K562 (cell line): ENCODE data around the gene TECTA. TPM values are rescaled to one million over a fixed set of nuclear protein-coding genes. Genes with fewer than 3 reads are reported as not detected.
A peak's percentile ranks its signal among the peaks of the same experiment; 100 is the strongest.

ENCODE experiments used
- ATAC-seq: fragments of 200-7000 bp; cut with Tn5 transposase; 3 replicates; pipeline ENCODE4 v1.9.1; 2020; ENCODE audit warnings: moderate library complexity
- Bru-seq: library from RNA; stranded (reverse); fragments of 400-500 nt; gene quantifications from one replicate; lab custom pipeline; 2021; lab: Mats Ljungman, UMichigan
- BruChase-seq, 2 experiments: library from RNA; stranded (reverse); fragments of 400-500 nt; gene quantifications; one replicate each; lab custom pipeline; 2021; lab: Mats Ljungman, UMichigan
- BruUV-seq: library from RNA; stranded (reverse); fragments of 400-500 nt; replicated peaks from 2 replicates; lab custom pipeline; 2021; lab: Mats Ljungman, UMichigan
- CTCF ChIA-PET: fragments of 300-600 bp; formaldehyde crosslinking; extraction: SDS; loops from one replicate; lab custom pipeline; 2021; ENCODE audit warnings: low intra/inter-chr PET ratio; lab: Yijun Ruan, JAX
- POLR2A ChIA-PET: fragments of 300-600, 350-650 bp; sonication (Branson Sonifier 250); formaldehyde crosslinking; extraction: SDS; loops from one replicate; lab custom pipeline; 2021; ENCODE audit warnings: antibody characterized with exemption, inconsistent platforms; lab: Yijun Ruan, JAX
- DNase-seq, 4 experiments: peaks; one replicate each; pipeline versions ENCODE4 v3.0.0 to v3.0.0-alpha.2; 2011 to 2018; ENCODE audit warnings: low spot score in 3 of 4, mixed read lengths in 3 of 4; ENCODE audit errors: extremely low read depth in 1 of 4
- FAIRE-seq: peaks from 2 replicates; lab custom pipeline; 2011; peaks lifted over from hg19 to GRCh38; lab: Jason Lieb, UNC
- H2AFZ ChIP-seq: 2 replicates; pipeline ENCODE4 v1.6.0; 2011; ENCODE audit warnings: low read depth, low read length, control low read depth, inconsistent platforms
- H3K27ac ChIP-seq: fragments of 200-600 bp; 3 replicates; pipeline ENCODE4 v1.8.0; 2011; ENCODE audit warnings: low read depth, mild to moderate bottlenecking, control low read depth, inconsistent platforms, low read length, moderate library complexity, mixed read lengths; ENCODE audit errors: extremely low read depth
- H3K27me3 ChIP-seq, 2 experiments: fragments of 300-600 bp in 1 of 2; 2 replicates in 1 of 2; 3 replicates in 1 of 2; pipeline versions ENCODE4 v1.6.0 to v1.8.0; 2011; ENCODE audit warnings: inconsistent platforms in 2 of 2, low read length in 2 of 2, mild to moderate bottlenecking in 1 of 2, mixed read lengths in 1 of 2, moderate library complexity in 1 of 2; ENCODE audit not compliant: control insufficient read depth in 2 of 2, insufficient read depth in 2 of 2
- H3K36me3 ChIP-seq: fragments of 300-600 bp; 3 replicates; pipeline ENCODE4 v1.8.0; 2011; ENCODE audit warnings: mild to moderate bottlenecking, low read length, inconsistent platforms; ENCODE audit not compliant: control insufficient read depth, insufficient read depth
- H3K4me1 ChIP-seq, 2 experiments: fragments of 200-600 bp in 1 of 2; replicated peaks in 1 of 2; 2 replicates in 1 of 2; 3 replicates in 1 of 2; pipeline versions ENCODE4 v1.5.1 to v1.8.0; 2011; ENCODE audit warnings: inconsistent platforms in 2 of 2, low read length in 2 of 2, mild to moderate bottlenecking in 1 of 2, mixed read lengths in 1 of 2, moderate library complexity in 1 of 2; ENCODE audit not compliant: control insufficient read depth in 2 of 2, insufficient read depth in 2 of 2
- H3K4me2 ChIP-seq: 2 replicates; pipeline ENCODE4 v1.6.1; 2011; ENCODE audit warnings: low read length, control low read depth, inconsistent platforms, mixed read lengths; ENCODE audit not compliant: insufficient read depth
- H3K4me3 ChIP-seq: fragments of 200-600 bp; sonication (generic), shearing (Covaris generic); 2 replicates; pipeline ENCODE4 v1.5.1; 2016; ENCODE audit warnings: control low read depth, inconsistent platforms
- H3K79me2 ChIP-seq: fragments of 200-600 bp; 3 replicates; pipeline ENCODE4 v1.8.0; 2011; ENCODE audit warnings: low read length, inconsistent platforms; ENCODE audit not compliant: control insufficient read depth, insufficient read depth
- H3K9ac ChIP-seq, 2 experiments: 2 replicates each; pipeline versions ENCODE4 v1.6.0 to v1.6.1; 2011; ENCODE audit warnings: low read depth in 2 of 2, low read length in 2 of 2, control low read depth in 1 of 2, inconsistent platforms in 1 of 2, mild to moderate bottlenecking in 1 of 2, mixed read lengths in 1 of 2; ENCODE audit not compliant: insufficient read depth in 1 of 2
- H3K9me1 ChIP-seq: one replicate; pipeline ENCODE4 v1.6.0; 2011; ENCODE audit warnings: inconsistent platforms, mild to moderate bottlenecking, low read length, moderate library complexity; ENCODE audit not compliant: control insufficient read depth, insufficient read depth
- H3K9me3 ChIP-seq: replicated peaks from 2 replicates; pipeline ENCODE4 v1.5.1; 2011; ENCODE audit warnings: low read depth, low read length, inconsistent platforms; ENCODE audit not compliant: control insufficient read depth, insufficient read depth
- H4K20me1 ChIP-seq: replicated peaks from 2 replicates; pipeline ENCODE4 v1.6.1; 2011; ENCODE audit warnings: low read length, inconsistent platforms, mixed read lengths; ENCODE audit not compliant: control insufficient read depth, insufficient read depth
- FOS ChIP-seq: IDR thresholded peaks from 3 replicates; pipeline ENCODE4 v1.6.1; 2011; ENCODE audit not compliant: insufficient read length; ENCODE audit errors: extremely low read depth
- GTF2E2 ChIP-seq: fragments of 200-800 bp; sonication (Bioruptor generic); IDR thresholded peaks from 2 replicates; pipeline ENCODE4 v1.6.1; 2016; ENCODE audit warnings: missing genetic modification characterization, missing compliant biosample characterization
- HMG20B ChIP-seq: fragments of 250-450 bp; sonication (Bioruptor Pico); IDR thresholded peaks from 2 replicates; pipeline ENCODE4 v1.5.0; 2021; ENCODE audit warnings: mild to moderate bottlenecking
- HNRNPH1 ChIP-seq: fragments of 200-400 bp; formaldehyde crosslinking; optimal IDR thresholded peaks from 2 replicates; pipeline ENCODE3; 2017; ENCODE audit warnings: low read depth, mild to moderate bottlenecking, low read length, moderate library complexity
- MAX ChIP-seq: sonication (generic); formaldehyde crosslinking; IDR thresholded peaks from 2 replicates; pipeline ENCODE4 v1.9.0; 2022; ENCODE audit warnings: mild to moderate bottlenecking, missing genetic modification reagents
- MCM7 ChIP-seq, 2 experiments: fragments of 450-650 bp; IDR thresholded peaks; 2 replicates each; pipeline ENCODE4 v1.6.1; 2016 to 2018
- NCOA1 ChIP-seq: fragments of 450-650 bp; IDR thresholded peaks from 2 replicates; pipeline ENCODE4 v1.6.1; 2016; ENCODE audit warnings: low read depth
- NCOR1 ChIP-seq: fragments of 450-650 bp; IDR thresholded peaks from 2 replicates; pipeline ENCODE4 v1.6.1; 2016; ENCODE audit warnings: mild to moderate bottlenecking, moderate library complexity
- SAFB ChIP-seq: fragments of 200-400 bp; formaldehyde crosslinking; IDR thresholded peaks from 2 replicates; pipeline ENCODE4 v1.6.1; 2017; ENCODE audit warnings: low read depth, low read length, borderline replicate concordance
- SIN3A ChIP-seq, 2 experiments: fragments of 150-350 bp in 1 of 2; IDR thresholded peaks; 2 replicates each; pipeline ENCODE4 v1.6.1; 2011 to 2016; ENCODE audit warnings: borderline replicate concordance in 2 of 2, low read depth in 2 of 2, low read length in 2 of 2, mild to moderate bottlenecking in 2 of 2, moderate library complexity in 2 of 2; ENCODE audit not compliant: control insufficient read depth in 1 of 2
- ZBTB17 ChIP-seq: fragments of 450-650 bp; formaldehyde crosslinking; IDR thresholded peaks from 2 replicates; pipeline ENCODE4 v1.4.0; 2020; ENCODE audit warnings: mild to moderate bottlenecking
- ZBTB26 ChIP-seq: fragments of 450-650 bp; formaldehyde crosslinking; IDR thresholded peaks from 2 replicates; pipeline ENCODE4 v1.4.0; 2022; ENCODE audit warnings: missing genetic modification characterization
- ZNF398 ChIP-seq: fragments of 250-450 bp; sonication (Bioruptor Pico); IDR thresholded peaks from 2 replicates; pipeline ENCODE4 v1.8.0; 2021; ENCODE audit warnings: moderate library complexity, mild to moderate bottlenecking, inconsistent platforms
- ZNF764 ChIP-seq: fragments of 250-450 bp; sonication (Bioruptor Pico); IDR thresholded peaks from 2 replicates; pipeline ENCODE4 v1.4.0; 2020; ENCODE audit warnings: low read depth, mild to moderate bottlenecking, moderate library complexity
- WGBS: fragments of 100-300 bp; shearing (Covaris generic); methylation state at CpG from one replicate; pipeline ENCODE4 v1.1.6; 2016; ENCODE audit warnings: low coverage, mixed read lengths; ENCODE audit not compliant: insufficient coverage; ENCODE audit errors: missing lambda C conversion rate; 5-methylcytosine and 5-hydroxymethylcytosine counted together
- in situ Hi-C: fragments of 300-500 bp; cut with MboI; formaldehyde crosslinking; loops from 4 replicates; pipeline ENCODE4 v1.15.0; 2018; ENCODE audit warnings: inconsistent platforms, mixed read lengths
- intact Hi-C: fragments of 100-400 bp; cut with micrococcal nuclease; formaldehyde crosslinking; loops from 2 replicates; pipeline ENCODE4 v1.14.2; 2022
- long read RNA-seq, 3 experiments: library from polyadenylated mRNA in 2 of 3; library from RNA in 1 of 3; unstranded in 2 of 3; stranded (forward) in 1 of 3; transcript quantifications; one replicate each; pipeline ENCODE4 v2.0.0, GENCODE V29; 2019 to 2022
- polyA minus RNA-seq, 3 experiments: library from RNA; depleted of rRNA, polyadenylated mRNA; stranded (reverse); fragments of >200 nt; gene quantifications; 2 replicates each; pipeline ENCODE4 v1.2.3, GENCODE V29; 2011
- polyA plus RNA-seq, 8 experiments: library from polyadenylated mRNA; depleted of rRNA in 4 of 8; stranded (reverse) in 5 of 8; unstranded in 3 of 8; fragments of >200 nt; fragmentation: Nextera tagmentation in 2 of 8; fragmentation: Illumina TruSeq in 1 of 8; extraction: Ambion mirVana in 2 of 8; extraction: Trizol in 1 of 8; gene quantifications; 2 replicates each; pipeline versions ENCODE4 v1.2.1 to v1.2.3, GENCODE V29; 2011 to 2014; ENCODE audit warnings: inconsistent platforms in 1 of 8, missing spikeins in 1 of 8
- total RNA-seq, 7 experiments: library from RNA; depleted of rRNA in 6 of 7; stranded (reverse); fragments of >200 nt in 6 of 7; fragmentation: Illumina TruSeq in 2 of 7; extraction: Trizol in 2 of 7; gene quantifications; 2 replicates each; pipeline versions ENCODE4 v1.2.1 to v1.2.3, GENCODE V29; 2011 to 2021; ENCODE audit warnings: low replicate concordance in 1 of 7
- TF ChIP-seq, protein P1 (sequence below): sonication (generic); formaldehyde crosslinking; IDR thresholded peaks from 2 replicates; pipeline ENCODE4 v1.5.0; 2020; ENCODE audit warnings: missing genetic modification reagents

The TECTA gene
- 0.05 TPM in 1 of 2 replicates, not detected in the other for total RNA-seq (2011; cell fraction: chromatin; rRNA removed; ENCODE audit: low replicate concordance)
- total RNA-seq (2011; cell fraction: nucleolus; rRNA removed): under 0.01 TPM in 1 of 2 replicates, not detected in the other
- total RNA-seq (2011; cell fraction: nucleoplasm; rRNA removed): not detected in 2 replicates
- total RNA-seq (2014; rRNA removed) (under 0.01 TPM in 1 of 2 replicates, not detected in the other), total RNA-seq (2014; rRNA removed; fragmentation: Illumina TruSeq; extraction: Trizol) (not detected in 2 replicates), total RNA-seq (2015; rRNA removed; fragmentation: Illumina TruSeq; extraction: Trizol) (0.04 TPM in 1 of 2 replicates, not detected in the other), total RNA-seq (2021) (not detected in 2 replicates), polyA plus RNA-seq (2011; rRNA removed) (0.09 TPM in 1 of 2 replicates, not detected in the other), polyA plus RNA-seq (2014; fragmentation: Illumina TruSeq; extraction: Trizol) (0.03 TPM in 1 of 2 replicates, not detected in the other), polyA plus RNA-seq (2014; fragmentation: Nextera tagmentation; extraction: Ambion mirVana) (not detected), polyA plus RNA-seq (2014; rRNA removed) (0.03 and 0.07 TPM in 2 replicates), polyA minus RNA-seq (2011; rRNA and poly(A)+ RNA removed) (0.03 TPM in 1 of 2 replicates, not detected in the other), Bru-seq, nascent RNA (percentile 1 among the genes with signal in this experiment), BruChase-seq, experiment 1, labeled RNA remaining after a 2-hour chase (percentile 5 among the genes with signal in this experiment), BruChase-seq, experiment 2, labeled RNA remaining after a 6-hour chase (percentile 3 among the genes with signal in this experiment)
- polyA plus RNA-seq (2011; cell fraction: cytosol; rRNA removed): not detected in 2 replicates
- 0.04 TPM in 1 of 2 replicates, not detected in the other for polyA plus RNA-seq (2011; cell fraction: nucleus; rRNA removed)
- 0.03 and 0.08 TPM in 2 replicates for polyA plus RNA-seq (2012)
- not detected in 2 replicates for polyA minus RNA-seq (2011; cell fraction: cytosol; rRNA and poly(A)+ RNA removed)
- polyA minus RNA-seq (2011; cell fraction: nucleus; rRNA and poly(A)+ RNA removed): not detected in 2 replicates
- long read RNA-seq, experiment 1: 0 reads
- long read RNA-seq, experiment 2: 0 reads
- long read RNA-seq, experiment 3: 0 reads

DNA sequence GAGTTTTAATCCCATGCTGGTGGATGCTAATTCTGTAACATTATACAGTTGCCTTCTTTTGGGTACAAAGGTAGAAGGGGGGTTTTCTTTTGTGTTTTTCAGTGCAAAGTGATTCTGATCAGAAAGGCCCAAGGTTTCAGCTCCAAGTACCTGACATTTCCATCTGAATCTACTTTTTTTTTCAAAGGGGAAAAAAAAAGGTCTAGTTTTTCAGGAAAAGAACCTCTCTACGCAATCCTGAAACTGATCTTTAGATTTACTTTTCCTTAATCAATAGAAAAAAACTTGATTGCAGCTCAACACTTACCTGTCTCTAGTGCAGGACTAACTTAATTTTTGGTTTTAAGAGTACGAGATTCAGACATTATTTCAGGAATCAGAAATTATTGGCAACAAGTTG lies at the start of gene TECTA:
TSS of gene TECTA (plus strand) at position 301 of the 400 bp plus-strand sequence. CDS start 1,423 bp downstream, outside the sequence.
- intact Hi-C loops: no loop called here
- POLR2A ChIA-PET: interaction anchor here (0.8 kb wide), 1 partner anchor 20 kb away, joined by 3 read pairs; no protein-coding TSS in a partner anchor
- WGBS: 0% methylated on average over 2 of the region's 2 CpGs
- no peak within 1 kb of the TSS for H3K4me3 ChIP-seq
- no peaks in the 10 kb centered on the region for H3K4me1 ChIP-seq
- no peak within 1 kb of the TSS for H2AFZ ChIP-seq
- peaks cover 4 to 21% of the 10 kb centered on the region in 2 experiments; a peak in 4 of 5 replicates for H3K27me3 ChIP-seq
- H4K20me1 ChIP-seq: no peaks in the 10 kb centered on the region
- CTCF ChIA-PET: no interaction called here
- no peaks in the 10 kb centered on the region for H3K79me2 ChIP-seq
- H3K27ac ChIP-seq: no peak within 1 kb of the TSS
- H3K36me3 ChIP-seq: no peaks in the 10 kb centered on the region
- FAIRE-seq (no peak), ATAC-seq (no peak), DNase-seq (no peak)
- in situ Hi-C loops: no loop called here
- no peak within 1 kb of the TSS for H3K4me2 ChIP-seq
- no peak within 1 kb of the TSS for H3K9ac ChIP-seq
- no peaks in the 10 kb centered on the region for H3K9me3 ChIP-seq
- H3K9me1 ChIP-seq: no peaks in the 10 kb centered on the region
- BruUV-seq: no TSS peak
- TF ChIP-seq GTF2E2 (tag) (no peak), NCOA1 (no peak), MAX (CRISPR knock-in tag) (no peak), ZBTB26 (CRISPR knock-in tag) (no peak), FOS (no peak), ZBTB17 (no peak), HNRNPH1 (no peak), SAFB (no peak), NCOR1 (no peak), MCM7 (IDR thresholded peaks at IDR 0.05) (no peak), ZNF398 (no peak), SIN3A (IDR thresholded peaks at IDR 0.05; ENCODE audit: borderline replicate concordance in 2 of 2, control insufficient read depth in 1 of 2, low read depth in 2 of 2, low read length in 2 of 2) (no peak), ZNF764 (no peak), HMG20B (CRISPR knock-in tag) (no peak)
- TF ChIP-seq, protein P1, sequence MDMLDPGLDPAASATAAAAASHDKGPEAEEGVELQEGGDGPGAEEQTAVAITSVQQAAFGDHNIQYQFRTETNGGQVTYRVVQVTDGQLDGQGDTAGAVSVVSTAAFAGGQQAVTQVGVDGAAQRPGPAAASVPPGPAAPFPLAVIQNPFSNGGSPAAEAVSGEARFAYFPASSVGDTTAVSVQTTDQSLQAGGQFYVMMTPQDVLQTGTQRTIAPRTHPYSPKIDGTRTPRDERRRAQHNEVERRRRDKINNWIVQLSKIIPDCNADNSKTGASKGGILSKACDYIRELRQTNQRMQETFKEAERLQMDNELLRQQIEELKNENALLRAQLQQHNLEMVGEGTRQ (CRISPR knock-in tag): no peak
